ENCODE results near the gene RNF166. TPM values are rescaled to one million over a fixed set of nuclear protein-coding genes. Genes with fewer than 3 reads are reported as not detected.
A peak's percentile ranks its signal among the peaks of the same experiment; 100 is the strongest.

RNF166 gene
- total and polyA plus RNA-seq, 2 of the 13 experiments (the other 11 are each of a cell fraction or from before 2014, with no cell fraction given) = 21.4 to 23.0 TPM

- TF ChIP-seq ARNTL (CRISPR knock-in tag; IDR thresholded peaks at IDR 0.05) (no peak), MED8 (CRISPR knock-in tag; IDR thresholded peaks at IDR 0.05; ENCODE audit: insufficient replicate concordance) (no peak), ZNF615 (CRISPR knock-in tag; IDR thresholded peaks at IDR 0.05; ENCODE audit: borderline replicate concordance) (no peak), IRF1 (CRISPR knock-in tag; IDR thresholded peaks at IDR 0.05; ENCODE audit: low read depth) (no peak), HNF4A (CRISPR knock-in tag; IDR thresholded peaks at IDR 0.05) (no peak), PAXIP1 (CRISPR knock-in tag; conservative IDR thresholded peaks at IDR 0.05) (no peak), ZNF468 (CRISPR knock-in tag; IDR thresholded peaks at IDR 0.05) (no peak; the same call in 1 of the 2 replicates), PBX3 (CRISPR knock-in tag; IDR thresholded peaks at IDR 0.05; ENCODE audit: borderline replicate concordance) (0 out of 2 replicates have a peak, but pooled peaks have one; percentile 23), HOXA7 (CRISPR knock-in tag; IDR thresholded peaks at IDR 0.05) (0 out of 2 replicates have a peak, but pooled peaks have one; percentile 47), TFE3 (CRISPR knock-in tag; IDR thresholded peaks at IDR 0.05) (no peak), NR3C1 (CRISPR knock-in tag; IDR thresholded peaks at IDR 0.05) (0 out of 2 replicates have a peak, but pooled peaks have one; percentile 40), ZBTB7A (CRISPR knock-in tag; IDR thresholded peaks at IDR 0.05) (peak; percentile 17; the same call in 1 of the 2 replicates), ATF7-NPFF (CRISPR knock-in tag; IDR thresholded peaks at IDR 0.05; ENCODE audit: low read depth) (peak; percentile 82; the same call in 1 of the 2 replicates), ZKSCAN1 (IDR thresholded peaks at IDR 0.05; ENCODE audit: low read length) (no peak)
- TF ChIP-seq, protein P1, sequence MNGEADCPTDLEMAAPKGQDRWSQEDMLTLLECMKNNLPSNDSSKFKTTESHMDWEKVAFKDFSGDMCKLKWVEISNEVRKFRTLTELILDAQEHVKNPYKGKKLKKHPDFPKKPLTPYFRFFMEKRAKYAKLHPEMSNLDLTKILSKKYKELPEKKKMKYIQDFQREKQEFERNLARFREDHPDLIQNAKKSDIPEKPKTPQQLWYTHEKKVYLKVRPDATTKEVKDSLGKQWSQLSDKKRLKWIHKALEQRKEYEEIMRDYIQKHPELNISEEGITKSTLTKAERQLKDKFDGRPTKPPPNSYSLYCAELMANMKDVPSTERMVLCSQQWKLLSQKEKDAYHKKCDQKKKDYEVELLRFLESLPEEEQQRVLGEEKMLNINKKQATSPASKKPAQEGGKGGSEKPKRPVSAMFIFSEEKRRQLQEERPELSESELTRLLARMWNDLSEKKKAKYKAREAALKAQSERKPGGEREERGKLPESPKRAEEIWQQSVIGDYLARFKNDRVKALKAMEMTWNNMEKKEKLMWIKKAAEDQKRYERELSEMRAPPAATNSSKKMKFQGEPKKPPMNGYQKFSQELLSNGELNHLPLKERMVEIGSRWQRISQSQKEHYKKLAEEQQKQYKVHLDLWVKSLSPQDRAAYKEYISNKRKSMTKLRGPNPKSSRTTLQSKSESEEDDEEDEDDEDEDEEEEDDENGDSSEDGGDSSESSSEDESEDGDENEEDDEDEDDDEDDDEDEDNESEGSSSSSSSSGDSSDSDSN (CRISPR knock-in tag; IDR thresholded peaks at IDR 0.05) = 0 out of 2 replicates have a peak, but pooled peaks have one; percentile 39
- TF ChIP-seq, protein P2, sequence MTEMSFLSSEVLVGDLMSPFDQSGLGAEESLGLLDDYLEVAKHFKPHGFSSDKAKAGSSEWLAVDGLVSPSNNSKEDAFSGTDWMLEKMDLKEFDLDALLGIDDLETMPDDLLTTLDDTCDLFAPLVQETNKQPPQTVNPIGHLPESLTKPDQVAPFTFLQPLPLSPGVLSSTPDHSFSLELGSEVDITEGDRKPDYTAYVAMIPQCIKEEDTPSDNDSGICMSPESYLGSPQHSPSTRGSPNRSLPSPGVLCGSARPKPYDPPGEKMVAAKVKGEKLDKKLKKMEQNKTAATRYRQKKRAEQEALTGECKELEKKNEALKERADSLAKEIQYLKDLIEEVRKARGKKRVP (CRISPR knock-in tag; IDR thresholded peaks at IDR 0.05) = peak in 1 of 2 experiments; percentile 75; a peak in 2 of 4 replicates
Measured at GRCh38 chr16:88650749-88651275, 55.4 kb downstream of the RNF166 start, which contains the start of gene CYBA (continued).
